NT2/D1 (cell line): ENCODE data around the gene LURAP1L.

ENCODE experiments used
- SUZ12 ChIP-seq: IDR thresholded peaks from 2 replicates; pipeline ENCODE4 v1.6.1; 2011; ENCODE audit not compliant: insufficient read length, insufficient read depth; ENCODE audit errors: extremely low read depth
- YY1 ChIP-seq: IDR thresholded peaks from 2 replicates; pipeline ENCODE4 v1.6.1; 2011; ENCODE audit not compliant: insufficient read length, insufficient read depth
- ZNF274 ChIP-seq: IDR thresholded peaks from 2 replicates; pipeline ENCODE4 v1.6.1; 2011; ENCODE audit warnings: mild to moderate bottlenecking, low read depth, low read length

GRCh38 chr9:12855066-12855465 is 80.2 kb downstream of the LURAP1L start:
- TF ChIP-seq YY1 (no peak), SUZ12 (no peak), ZNF274 (no peak)
